ENCODE measurements around the gene VAMP4. TPM values are rescaled to one million over a fixed set of nuclear protein-coding genes. Genes with fewer than 3 reads are reported as not detected.
A peak's percentile ranks its signal among the peaks of the same experiment; 100 is the strongest.
"Not testable (repeated sequence)": the region's sequence is repeated elsewhere in the genome, so short reads cannot be mapped to it uniquely, and the experiment has no call there.

Gene VAMP4
- total RNA-seq, 2 donors from 2014 or later, result 6.4 to 12.4 TPM

GRCh38 chr1:171663854-171664575 lies 77.8 kb downstream of the VAMP4 start:
- no peak for DNase-seq

GRCh38 chr1:171663036-171663853 lies 78.6 kb downstream of the VAMP4 start:
- Histone ChIP-seq H3K9me3 (no peaks in the 10 kb centered on the region), H3K27me3 (no peaks in the 10 kb centered on the region), H3K36me3 (no peaks in the 10 kb centered on the region), H3K4me3 (no peak overlapping the region), H3K4me1 (no peaks in the 10 kb centered on the region), H3K27ac (no peak overlapping the region), H3K9ac (ENCODE audit: low read depth in 2 of 2, low read length in 2 of 2) (no peak overlapping the region)
- intact Hi-C loops (cut with DNase I), result no loop called here
- no peak for TF ChIP-seq CTCF (IDR thresholded peaks at IDR 0.05)
- DNase-seq, result no peak

More at GRCh38 chr1:171663854-171664575, 77.8 kb downstream of the VAMP4 start:
- H3K9me3 ChIP-seq, result no peaks in the 10 kb centered on the region
- H3K9ac ChIP-seq (ENCODE audit: low read depth in 2 of 2, low read length in 2 of 2), result no peak overlapping the region
- H3K27me3 ChIP-seq, result no peaks in the 10 kb centered on the region
- no peaks in the 10 kb centered on the region for H3K36me3 ChIP-seq
- no peak for TF ChIP-seq CTCF (IDR thresholded peaks at IDR 0.05)
- no peak overlapping the region for H3K27ac ChIP-seq
- no peak overlapping the region for H3K4me3 ChIP-seq
- intact Hi-C loops (cut with DNase I), result no loop called here
- no peaks in the 10 kb centered on the region for H3K4me1 ChIP-seq

- H3K36me3 ChIP-seq, result no peaks in the 10 kb centered on the region
- H3K27ac ChIP-seq, result no peak overlapping the region
- DNase-seq, result no peak
- no peaks in the 10 kb centered on the region for H3K27me3 ChIP-seq
- no peak overlapping the region for H3K9ac ChIP-seq (ENCODE audit: low read depth in 2 of 2, low read length in 2 of 2)
- no peak for TF ChIP-seq CTCF (IDR thresholded peaks at IDR 0.05)
- H3K9me3 ChIP-seq, result no peaks in the 10 kb centered on the region
- no peak overlapping the region for H3K4me3 ChIP-seq
- H3K4me1 ChIP-seq, result no peaks in the 10 kb centered on the region
- intact Hi-C loops (cut with DNase I), result no loop called here
These were observed 80.7 kb downstream of the VAMP4 start for GRCh38 chr1:171661076-171661650.

GRCh38 chr1:171656206-171656605 lies 85.7 kb downstream of the VAMP4 start:
- H3K27me3 ChIP-seq; H3K9me3 ChIP-seq; H3K4me1 ChIP-seq; H3K9ac ChIP-seq (ENCODE audit: low read depth in 2 of 2, low read length in 2 of 2); H3K27ac ChIP-seq; intact Hi-C loops (cut with DNase I); H3K4me3 ChIP-seq; H3K36me3 ChIP-seq: not testable (repeated sequence)
- DNase-seq, result peak; percentile 31

GRCh38 chr1:171655746-171656116 lies 86.1 kb downstream of the VAMP4 start:
- peak overlapping the region; percentile 27 for H3K27ac ChIP-seq
- H3K9me3 ChIP-seq, result no peaks in the 10 kb centered on the region
- no peak overlapping the region for H3K4me3 ChIP-seq
- no peaks in the 10 kb centered on the region for H3K4me1 ChIP-seq
- intact Hi-C loops (cut with DNase I), result no loop called here
- no peaks in the 10 kb centered on the region for H3K36me3 ChIP-seq
- DNase-seq, result no peak
- H3K9ac ChIP-seq (ENCODE audit: low read depth in 2 of 2, low read length in 2 of 2), result no peak overlapping the region
- no peaks in the 10 kb centered on the region for H3K27me3 ChIP-seq
- TF ChIP-seq CTCF (IDR thresholded peaks at IDR 0.05), result no peak

Data from colonic mucosa (tissue), 4 donors.